ENCODE measurements around the gene CFB. TPM values are rescaled to one million over a fixed set of nuclear protein-coding genes. Genes with fewer than 3 reads are reported as not detected.

The CFB gene
- total RNA-seq, 5 donors from 2014 or later (not counting 1 experiment from before 2014, with no cell fraction given) = 1.3 to 2.2 (median 1.8) TPM; not detected in 2

- CTCF ChIA-PET = interaction anchor here in 1 of 2 donors (0.5 kb wide), 1 partner anchor 8 kb away, joined by 4 read pairs; no protein-coding TSS in a partner anchor
- no peaks in the 10 kb centered on the region for H3K9me3 ChIP-seq
- POLR2A ChIA-PET = no interaction called here
- no peak overlapping the region for H3K4me3 ChIP-seq (ENCODE audit: control insufficient read depth in 1 of 2, extremely low read depth in 1 of 2, low read length in 1 of 2)
- no peak for ATAC-seq (replicated peaks in 1 of 4)
- H3K4me3 Mint-ChIP-seq = no peak overlapping the region
- no peaks in the 10 kb centered on the region for H3K36me3 ChIP-seq (ENCODE audit: control insufficient read depth in 2 of 2, extremely low read depth in 1 of 2, insufficient read depth in 1 of 2, low read length in 1 of 2)
- no peaks in the 10 kb centered on the region for H3K9me3 Mint-ChIP-seq
- H3K4me1 Mint-ChIP-seq = peaks cover 0 to 10% (median 0%) of the 10 kb centered on the region in 3 donors
- no peaks in the 10 kb centered on the region for H3K4me1 ChIP-seq (ENCODE audit: control insufficient read depth in 1 of 2, extremely low read depth in 1 of 2, insufficient read depth in 2 of 2, low read length in 2 of 2)
- H3K36me3 Mint-ChIP-seq = no peaks in the 10 kb centered on the region
- no peak overlapping the region for H3K27ac ChIP-seq (ENCODE audit: low read length)
- peak overlapping the region in 1 of 2 donors; percentile 12 for H3K27ac Mint-ChIP-seq
- peaks cover 0 to 47% of the 10 kb centered on the region in 2 experiments for H3K27me3 ChIP-seq (replicated peaks in 1 of 2; ENCODE audit: control insufficient read depth in 2 of 2, extremely low read depth in 1 of 2, insufficient read depth in 2 of 2, low read length in 1 of 2)
- 90% methylated on average over 3 of the region's 9 CpGs for WGBS (ENCODE audit: insufficient coverage)
- H3K27me3 Mint-ChIP-seq = peaks cover 8 to 27% of the 10 kb centered on the region in 2 donors
- no peak for DNase-seq
These were observed 765 bp upstream of the CFB start for GRCh38 chr6:31945154-31945506.

- Mint-ChIP-seq H3K27ac (peak overlapping the region in 1 of 2 donors; percentile 9), H3K36me3 (no peaks in the 10 kb centered on the region)
- POLR2A ChIA-PET = no interaction called here
These were observed 533 bp downstream of the CFB start for GRCh38 chr6:31946370-31946885.

GRCh38 chr6:31947070-31947675 lies 1.3 kb downstream of the CFB start:
- no peak overlapping the region for H3K4me3 ChIP-seq (ENCODE audit: control insufficient read depth in 1 of 2, extremely low read depth in 1 of 2, low read length in 1 of 2)
- POLR2A ChIA-PET = no interaction called here
- Mint-ChIP-seq H3K4me3 (no peak overlapping the region), H3K4me1 (peaks cover 0 to 10% (median 0%) of the 10 kb centered on the region in 3 donors), H3K27me3 (peaks cover 6 to 25% of the 10 kb centered on the region in 2 donors), H3K9me3 (no peaks in the 10 kb centered on the region), H3K27ac (no peak overlapping the region), H3K36me3 (no peaks in the 10 kb centered on the region)
- peaks cover 6 to 11% of the 10 kb centered on the region in 2 donors for H3K36me3 ChIP-seq (ENCODE audit: control insufficient read depth in 2 of 2, extremely low read depth in 1 of 2, insufficient read depth in 1 of 2, low read length in 1 of 2)
- H3K4me1 ChIP-seq (ENCODE audit: control insufficient read depth in 1 of 2, extremely low read depth in 1 of 2, insufficient read depth in 2 of 2, low read length in 2 of 2) = no peaks in the 10 kb centered on the region
- DNase-seq = no peak
- no peak for ATAC-seq (replicated peaks in 1 of 4)
- H3K27me3 ChIP-seq (replicated peaks in 1 of 2; ENCODE audit: control insufficient read depth in 2 of 2, extremely low read depth in 1 of 2, insufficient read depth in 2 of 2, low read length in 1 of 2) = peaks cover 0 to 42% of the 10 kb centered on the region in 2 experiments
- H3K9me3 ChIP-seq = no peaks in the 10 kb centered on the region
- CTCF ChIA-PET = no interaction called here
- H3K27ac ChIP-seq (ENCODE audit: low read length) = no peak overlapping the region
- 87% methylated on average over 20 of the region's 24 CpGs for WGBS (ENCODE audit: insufficient coverage)

More at GRCh38 chr6:31946370-31946885, 533 bp downstream of the CFB start:
- H3K27me3 ChIP-seq (replicated peaks in 1 of 2; ENCODE audit: control insufficient read depth in 2 of 2, extremely low read depth in 1 of 2, insufficient read depth in 2 of 2, low read length in 1 of 2) = peaks cover 0 to 44% of the 10 kb centered on the region in 2 experiments
- peaks cover 4% of the 10 kb centered on the region in 2 donors for H3K36me3 ChIP-seq (ENCODE audit: control insufficient read depth in 2 of 2, extremely low read depth in 1 of 2, insufficient read depth in 1 of 2, low read length in 1 of 2)
- 73% methylated on average over 10 of the region's 11 CpGs for WGBS (ENCODE audit: insufficient coverage)
- ATAC-seq (replicated peaks in 1 of 4) (no peak), DNase-seq (no peak)
- Mint-ChIP-seq H3K27me3 (peaks cover 8 to 27% of the 10 kb centered on the region in 2 donors), H3K4me3 (no peak overlapping the region), H3K9me3 (no peaks in the 10 kb centered on the region), H3K4me1 (peaks cover 0 to 10% (median 0%) of the 10 kb centered on the region in 3 donors)
- no peak overlapping the region for H3K27ac ChIP-seq (ENCODE audit: low read length)
- CTCF ChIA-PET = no interaction called here
- no peak overlapping the region for H3K4me3 ChIP-seq (ENCODE audit: control insufficient read depth in 1 of 2, extremely low read depth in 1 of 2, low read length in 1 of 2)
- no peaks in the 10 kb centered on the region for H3K4me1 ChIP-seq (ENCODE audit: control insufficient read depth in 1 of 2, extremely low read depth in 1 of 2, insufficient read depth in 2 of 2, low read length in 2 of 2)
- H3K9me3 ChIP-seq = no peaks in the 10 kb centered on the region

- WGBS (ENCODE audit: insufficient coverage) = 83% methylated on average over 3 of the region's 4 CpGs
- no peak for ATAC-seq (replicated peaks in 1 of 4)
- no peak for DNase-seq
- H3K27ac Mint-ChIP-seq = no peak overlapping the region
- ChIA-PET POLR2A (interaction anchor here in 1 of 2 donors (0.7 kb wide), 1 partner anchor 112 kb away, joined by 3 read pairs; no protein-coding TSS in a partner anchor), CTCF (no interaction called here)
- Histone ChIP-seq H3K4me3 (ENCODE audit: control insufficient read depth in 1 of 2, extremely low read depth in 1 of 2, low read length in 1 of 2) (no peak overlapping the region), H3K27me3 (replicated peaks in 1 of 2; ENCODE audit: control insufficient read depth in 2 of 2, extremely low read depth in 1 of 2, insufficient read depth in 2 of 2, low read length in 1 of 2) (peaks cover 0 to 35% of the 10 kb centered on the region in 2 experiments), H3K4me1 (ENCODE audit: control insufficient read depth in 1 of 2, extremely low read depth in 1 of 2, insufficient read depth in 2 of 2, low read length in 2 of 2) (no peaks in the 10 kb centered on the region), H3K9me3 (no peaks in the 10 kb centered on the region), H3K36me3 (ENCODE audit: control insufficient read depth in 2 of 2, extremely low read depth in 1 of 2, insufficient read depth in 1 of 2, low read length in 1 of 2) (peaks cover 8 to 16% of the 10 kb centered on the region in 2 donors), H3K27ac (ENCODE audit: low read length) (no peak overlapping the region)
- H3K27me3 Mint-ChIP-seq = peaks cover 0 to 18% of the 10 kb centered on the region in 2 donors
- H3K9me3 Mint-ChIP-seq = no peaks in the 10 kb centered on the region
- H3K36me3 Mint-ChIP-seq = peaks cover 3% of the 10 kb centered on the region
- H3K4me3 Mint-ChIP-seq = no peak overlapping the region
- peaks cover 0 to 5% (median 0%) of the 10 kb centered on the region in 3 donors for H3K4me1 Mint-ChIP-seq
These were observed 2.0 kb downstream of the CFB start for GRCh38 chr6:31947864-31948263.

- 74% methylated on average over 5 of the region's 5 CpGs for WGBS (ENCODE audit: insufficient coverage)
- ATAC-seq (replicated peaks in 1 of 4) (no peak), DNase-seq (no peak)
- Histone ChIP-seq H3K27ac (ENCODE audit: low read length) (no peak overlapping the region), H3K4me3 (ENCODE audit: control insufficient read depth in 1 of 2, extremely low read depth in 1 of 2, low read length in 1 of 2) (no peak overlapping the region), H3K4me1 (ENCODE audit: control insufficient read depth in 1 of 2, extremely low read depth in 1 of 2, insufficient read depth in 2 of 2, low read length in 2 of 2) (no peaks in the 10 kb centered on the region), H3K9me3 (no peaks in the 10 kb centered on the region), H3K36me3 (ENCODE audit: control insufficient read depth in 2 of 2, extremely low read depth in 1 of 2, insufficient read depth in 1 of 2, low read length in 1 of 2) (peaks cover 9 to 20% of the 10 kb centered on the region in 2 donors), H3K27me3 (replicated peaks in 1 of 2; ENCODE audit: control insufficient read depth in 2 of 2, extremely low read depth in 1 of 2, insufficient read depth in 2 of 2, low read length in 1 of 2) (peaks cover 0 to 31% of the 10 kb centered on the region in 2 experiments)
- ChIA-PET CTCF (interaction anchor here in 1 of 2 donors (0.6 kb wide), 1 partner anchor 285 kb away, joined by 5 read pairs; no protein-coding TSS in a partner anchor), POLR2A (interaction anchor here in 1 of 2 donors (0.7 kb wide), 1 partner anchor 113 kb away, joined by 3 read pairs; no protein-coding TSS in a partner anchor)
- H3K4me1 Mint-ChIP-seq = peaks cover 0 to 5% (median 0%) of the 10 kb centered on the region in 3 donors
- H3K4me3 Mint-ChIP-seq = no peak overlapping the region
- H3K9me3 Mint-ChIP-seq = no peaks in the 10 kb centered on the region
- H3K27me3 Mint-ChIP-seq = peaks cover 0 to 18% of the 10 kb centered on the region in 2 donors
- H3K27ac Mint-ChIP-seq = no peak overlapping the region
- peaks cover 8% of the 10 kb centered on the region for H3K36me3 Mint-ChIP-seq
These were observed 2.4 kb downstream of the CFB start for GRCh38 chr6:31948306-31948705.

- POLR2A ChIA-PET = interaction anchor here in 1 of 2 donors (0.5 kb wide), 1 partner anchor 93 kb away, joined by 4 read pairs; no protein-coding TSS in a partner anchor
- DNase-seq = no peak
- peaks cover 0 to 25% of the 10 kb centered on the region in 2 experiments for H3K27me3 ChIP-seq (replicated peaks in 1 of 2; ENCODE audit: control insufficient read depth in 2 of 2, extremely low read depth in 1 of 2, insufficient read depth in 2 of 2, low read length in 1 of 2)
- no peak overlapping the region for H3K27ac ChIP-seq (ENCODE audit: low read length)
- no peaks in the 10 kb centered on the region for H3K4me1 ChIP-seq (ENCODE audit: control insufficient read depth in 1 of 2, extremely low read depth in 1 of 2, insufficient read depth in 2 of 2, low read length in 2 of 2)
- H3K4me3 ChIP-seq (ENCODE audit: control insufficient read depth in 1 of 2, extremely low read depth in 1 of 2, low read length in 1 of 2) = no peak overlapping the region
- H3K9me3 Mint-ChIP-seq = no peaks in the 10 kb centered on the region
- no CpG with 5 or more reads among the region's 6 CpGs for WGBS (ENCODE audit: insufficient coverage)
- H3K27me3 Mint-ChIP-seq = peaks cover 0 to 14% of the 10 kb centered on the region in 2 donors
- H3K4me3 Mint-ChIP-seq = no peak overlapping the region
- peaks cover 0 to 5% (median 0%) of the 10 kb centered on the region in 3 donors for H3K4me1 Mint-ChIP-seq
- peaks cover 9 to 26% of the 10 kb centered on the region in 2 donors for H3K36me3 ChIP-seq (ENCODE audit: control insufficient read depth in 2 of 2, extremely low read depth in 1 of 2, insufficient read depth in 1 of 2, low read length in 1 of 2)
- CTCF ChIA-PET = interaction anchor here (0.6 to 0.8 kb wide), 2 partner anchors 10 to 285 kb away, joined by 3 to 5 read pairs; partner anchors contain the start of genes NELFE (in 1 of the 2) and SKIC2 (in 1 of the 2)
- H3K9me3 ChIP-seq = no peaks in the 10 kb centered on the region
- no peak for ATAC-seq (replicated peaks in 1 of 4)
- H3K36me3 Mint-ChIP-seq = peaks cover 13% of the 10 kb centered on the region
- H3K27ac Mint-ChIP-seq = peak overlapping the region in 1 of 2 donors; percentile 20
These were observed 3.0 kb downstream of the CFB start for GRCh38 chr6:31948753-31949413.
